ENCODE measurements around the gene TM9SF3.
A peak's percentile ranks its signal among the peaks of the same experiment; 100 is the strongest.

DNA sequence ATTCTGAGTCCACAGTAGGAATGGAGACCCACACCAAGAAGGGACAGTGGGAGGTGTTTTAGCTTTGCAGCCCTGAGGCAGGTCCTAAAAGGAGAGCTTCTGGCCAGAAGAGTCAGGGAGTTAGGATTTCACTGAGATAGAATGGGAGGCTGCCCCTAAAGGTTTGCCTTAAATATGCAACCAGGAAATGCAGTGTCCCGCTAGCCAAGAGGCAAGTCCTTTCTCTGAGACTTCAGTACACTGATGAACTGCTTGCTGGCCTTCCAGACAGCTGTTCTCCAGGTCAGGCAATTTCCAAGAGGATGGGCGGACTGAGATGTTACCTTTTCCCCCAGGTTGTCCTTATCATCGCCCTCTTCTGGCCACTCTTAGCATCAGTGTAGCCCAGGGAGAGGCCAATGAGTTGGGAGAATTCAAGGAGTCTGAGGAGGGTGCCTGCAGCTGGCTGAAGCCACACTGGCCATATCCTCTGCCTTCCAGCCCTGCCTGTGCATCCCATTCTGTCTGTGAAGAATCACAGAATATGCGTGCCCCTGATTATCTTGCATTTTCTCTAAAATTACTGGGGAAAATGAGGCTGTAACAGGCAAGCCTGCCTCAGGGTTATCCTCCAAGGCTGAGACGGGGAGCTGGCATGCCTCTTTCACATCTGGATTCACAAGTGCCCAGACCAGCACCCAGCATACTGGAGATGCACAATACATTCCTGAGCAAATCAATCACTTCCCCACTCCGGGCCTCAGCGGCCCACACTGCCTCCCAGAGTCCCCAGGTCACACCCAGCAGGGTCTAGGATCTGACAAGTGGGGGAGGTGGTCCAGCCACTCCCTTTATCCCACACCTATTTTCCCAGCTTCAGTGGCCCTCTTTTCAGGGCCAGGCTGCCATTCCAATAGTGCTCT, 75.5 kb downstream of the TM9SF3 start:
- peak; percentile 31 to 50 (median 46) for TF ChIP-seq CTCF (IDR thresholded peaks at IDR 0.05)
- TF ChIP-seq POLR2A (IDR thresholded peaks at IDR 0.05), result no peak
